Mesenchymal stem cell (in vitro differentiated cells and primary cell): Measurements from ENCODE around the gene CLIC4. TPM values are rescaled to one million over a fixed set of nuclear protein-coding genes. Genes with fewer than 3 reads are reported as not detected.

Source experiments
- DNase-seq: peaks from one replicate; pipeline ENCODE4 v3.0.0-alpha.2; 2013
- H2AFZ ChIP-seq: one replicate; pipeline ENCODE4 v1.6.1; 2013; ENCODE audit warnings: low read depth, mild to moderate bottlenecking, control low read depth, inconsistent platforms, low read length, moderate library complexity
- H2AK5ac ChIP-seq: 2 replicates; pipeline ENCODE4 v1.6.1; 2013; ENCODE audit warnings: low read length, moderate library complexity, mild to moderate bottlenecking, inconsistent platforms; ENCODE audit not compliant: severe bottlenecking
- H2BK120ac ChIP-seq: one replicate; pipeline ENCODE4 v1.6.1; 2013; ENCODE audit warnings: low read depth, mild to moderate bottlenecking, inconsistent platforms, low read length, moderate library complexity
- H2BK12ac ChIP-seq, 2 experiments: one replicate each; pipeline ENCODE4 v1.6.1; 2013; ENCODE audit warnings: inconsistent platforms in 2 of 2, low read length in 2 of 2, mild to moderate bottlenecking in 2 of 2, moderate library complexity in 2 of 2, control low read depth in 1 of 2
- H2BK15ac ChIP-seq: one replicate; pipeline ENCODE4 v1.6.1; 2013; ENCODE audit warnings: mild to moderate bottlenecking, low read depth, inconsistent platforms; ENCODE audit not compliant: poor library complexity, severe bottlenecking
- H2BK5ac ChIP-seq: 2 replicates; pipeline ENCODE4 v1.6.1; 2013; ENCODE audit warnings: low read depth, mild to moderate bottlenecking, low read length, control low read depth, inconsistent platforms; ENCODE audit not compliant: poor library complexity, severe bottlenecking
- H3K14ac ChIP-seq, 2 experiments: one replicate each; pipeline ENCODE4 v1.6.1; 2013; ENCODE audit warnings: inconsistent platforms in 2 of 2, low read length in 2 of 2, control low read depth in 1 of 2, mild to moderate bottlenecking in 1 of 2, moderate library complexity in 1 of 2
- H3K18ac ChIP-seq, 2 experiments: one replicate each; pipeline ENCODE4 v1.6.1; 2013; ENCODE audit warnings: inconsistent platforms in 2 of 2, low read length in 2 of 2, control low read depth in 1 of 2, low read depth in 1 of 2, mild to moderate bottlenecking in 1 of 2
- H3K23ac ChIP-seq, 2 experiments: one replicate each; pipeline ENCODE4 v1.6.1; 2013; ENCODE audit warnings: inconsistent platforms in 2 of 2, low read length in 2 of 2, mild to moderate bottlenecking in 2 of 2, moderate library complexity in 2 of 2, control low read depth in 1 of 2
- H3K27ac ChIP-seq: 2 replicates; pipeline ENCODE4 v1.5.1; 2013; ENCODE audit warnings: mild to moderate bottlenecking, moderate library complexity, low read length, control low read depth, inconsistent platforms; ENCODE audit not compliant: poor library complexity, severe bottlenecking
- H3K27me3 ChIP-seq, 2 experiments: 2 replicates each; pipeline versions ENCODE4 v1.6.1 to v1.7.0; 2013; ENCODE audit warnings: low read length in 2 of 2, mild to moderate bottlenecking in 2 of 2, moderate library complexity in 2 of 2, control low read depth in 1 of 2, inconsistent platforms in 1 of 2; ENCODE audit not compliant: control insufficient read depth in 1 of 2, insufficient read depth in 1 of 2
- H3K36me3 ChIP-seq, 2 experiments: 2 replicates each; pipeline versions ENCODE4 v1.6.1 to v1.7.0; 2013; ENCODE audit warnings: low read length in 2 of 2, control low read depth in 1 of 2, inconsistent platforms in 1 of 2, low read depth in 1 of 2, mild to moderate bottlenecking in 1 of 2; ENCODE audit not compliant: insufficient read depth in 2 of 2, control insufficient read depth in 1 of 2
- H3K4ac ChIP-seq, 2 experiments: one replicate each; pipeline ENCODE4 v1.6.1; 2013; ENCODE audit warnings: inconsistent platforms in 2 of 2, low read length in 2 of 2, mild to moderate bottlenecking in 2 of 2, moderate library complexity in 2 of 2, control low read depth in 1 of 2, low read depth in 1 of 2
- H3K4me1 ChIP-seq: 2 replicates; pipeline ENCODE4 v1.6.1; 2013; ENCODE audit warnings: low read depth, low read length, control low read depth; ENCODE audit not compliant: control insufficient read depth, insufficient read depth
- H3K4me2 ChIP-seq: 2 replicates; pipeline ENCODE4 v1.6.1; 2013; ENCODE audit warnings: low read length, mild to moderate bottlenecking, inconsistent platforms; ENCODE audit not compliant: poor library complexity, severe bottlenecking
- H3K4me3 ChIP-seq, 2 experiments: 2 replicates each; pipeline versions ENCODE4 v1.5.1 to v1.7.0; 2013; ENCODE audit warnings: low read length in 2 of 2, mild to moderate bottlenecking in 2 of 2, control low read depth in 1 of 2, low read depth in 1 of 2; ENCODE audit not compliant: insufficient read depth in 1 of 2
- H3K79me1 ChIP-seq: replicated peaks from 2 replicates; pipeline ENCODE4 v1.6.1; 2013; ENCODE audit warnings: mild to moderate bottlenecking, control low read depth, low read length, inconsistent platforms; ENCODE audit not compliant: poor library complexity, severe bottlenecking
- H3K9ac ChIP-seq: 2 replicates; pipeline ENCODE4 v1.7.0; 2013; ENCODE audit warnings: mild to moderate bottlenecking, low read length, moderate library complexity
- H3K9me3 ChIP-seq: 2 replicates; pipeline ENCODE4 v1.7.0; 2013; ENCODE audit warnings: mild to moderate bottlenecking, low read length; ENCODE audit not compliant: control insufficient read depth
- H4K8ac ChIP-seq: one replicate; pipeline ENCODE4 v1.6.1; 2013; ENCODE audit warnings: inconsistent platforms, mild to moderate bottlenecking, low read length, moderate library complexity
- H4K91ac ChIP-seq: one replicate; pipeline ENCODE4 v1.6.1; 2013; ENCODE audit warnings: mild to moderate bottlenecking, low read length, inconsistent platforms
- WGBS: methylation state at CpG from one replicate; pipeline ENCODE4 v1.1.7; 2013; ENCODE audit warnings: mixed read lengths; 5-methylcytosine and 5-hydroxymethylcytosine counted together
- small RNA-seq: library from polyadenylated mRNA; stranded (forward); fragments of <200 nt; extraction: miRNeasy Mini kit (QIAGEN cat#:217004); gene quantifications from one replicate; pipeline ENCODE3, GENCODE V24; 2013; ENCODE audit warnings: low read depth

The CLIC4 gene

GRCh38 chr1:24893431-24893830, 148.2 kb downstream of the CLIC4 start:
- H2BK5ac ChIP-seq, result no peak overlapping the region
- H3K4ac ChIP-seq, result no peak overlapping the region
- H3K4me3 ChIP-seq, result no peak overlapping the region
- H2BK120ac ChIP-seq, result no peak overlapping the region
- no peak overlapping the region for H2AK5ac ChIP-seq
- H2BK12ac ChIP-seq, result no peak overlapping the region
- H4K91ac ChIP-seq, result no peak overlapping the region
- H2AFZ ChIP-seq, result no peak overlapping the region
- no peak overlapping the region for H3K23ac ChIP-seq
- no peak overlapping the region for H3K4me2 ChIP-seq
- H3K79me1 ChIP-seq, result no peaks in the 10 kb centered on the region
- no peak overlapping the region for H3K18ac ChIP-seq
- H3K4me1 ChIP-seq, result no peaks in the 10 kb centered on the region
- H3K27me3 ChIP-seq, result peaks cover 7 to 37% of the 10 kb centered on the region in 2 experiments
- no peak overlapping the region for H4K8ac ChIP-seq
- H2BK15ac ChIP-seq, result no peak overlapping the region
- H3K9ac ChIP-seq, result no peak overlapping the region
- WGBS, result 80% methylated on average over 1 of the region's 3 CpGs
- no peaks in the 10 kb centered on the region for H3K36me3 ChIP-seq
- no peak for DNase-seq
- H3K27ac ChIP-seq, result no peak overlapping the region
- peaks cover 4% of the 10 kb centered on the region for H3K9me3 ChIP-seq
- no peak overlapping the region for H3K14ac ChIP-seq

Small RNA genes within 50 kb of the gene (small RNA-seq; reads per million reads assigned to genes)
- not detected for gene RNU6-1208P
